GM19238 (cell line): ENCODE data around the gene DAD1.
"Not testable (repeated sequence)": the region's sequence is repeated elsewhere in the genome, so short reads cannot be mapped to it uniquely, and the experiment has no call there.

Experiments
- DNase-seq: peaks from one replicate; pipeline ENCODE4 v3.0.0; 2011; ENCODE audit warnings: low spot score; ENCODE audit not compliant: insufficient read length

DAD1 gene

DNA sequence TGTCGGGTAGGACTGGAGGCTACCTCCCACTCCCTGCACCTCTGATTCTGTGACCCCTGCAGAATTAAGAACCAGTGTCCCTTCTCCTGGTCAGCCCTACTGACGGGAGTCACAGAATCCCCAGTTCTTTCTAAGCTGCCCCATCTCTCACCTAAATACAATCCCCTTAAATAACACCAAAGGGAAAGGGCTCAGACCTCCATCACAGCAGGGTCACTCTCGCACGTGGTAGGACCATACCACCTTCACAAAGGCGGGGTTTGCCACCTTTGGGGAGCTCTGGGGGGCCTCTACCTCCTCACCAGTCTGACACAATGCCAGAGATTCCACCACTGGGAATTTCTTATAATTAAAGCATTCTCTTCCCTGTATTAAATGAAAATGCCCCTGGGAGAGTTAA lies 35.6 kb downstream of the DAD1 start:
- no peak for DNase-seq

DNA sequence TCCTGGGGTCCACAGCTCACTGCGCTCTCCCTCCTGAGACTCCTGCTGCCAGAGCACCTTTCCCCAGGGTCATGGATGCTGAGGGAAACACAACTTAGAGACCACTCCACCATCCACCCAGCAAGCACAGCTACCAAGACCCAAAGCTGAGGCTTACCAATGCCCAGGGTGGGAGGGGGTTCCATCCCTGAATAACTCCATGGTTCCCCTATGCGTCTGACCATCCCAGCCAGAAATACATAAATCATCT lies 36.3 kb downstream of the DAD1 start:
- DNase-seq = no peak

DNA sequence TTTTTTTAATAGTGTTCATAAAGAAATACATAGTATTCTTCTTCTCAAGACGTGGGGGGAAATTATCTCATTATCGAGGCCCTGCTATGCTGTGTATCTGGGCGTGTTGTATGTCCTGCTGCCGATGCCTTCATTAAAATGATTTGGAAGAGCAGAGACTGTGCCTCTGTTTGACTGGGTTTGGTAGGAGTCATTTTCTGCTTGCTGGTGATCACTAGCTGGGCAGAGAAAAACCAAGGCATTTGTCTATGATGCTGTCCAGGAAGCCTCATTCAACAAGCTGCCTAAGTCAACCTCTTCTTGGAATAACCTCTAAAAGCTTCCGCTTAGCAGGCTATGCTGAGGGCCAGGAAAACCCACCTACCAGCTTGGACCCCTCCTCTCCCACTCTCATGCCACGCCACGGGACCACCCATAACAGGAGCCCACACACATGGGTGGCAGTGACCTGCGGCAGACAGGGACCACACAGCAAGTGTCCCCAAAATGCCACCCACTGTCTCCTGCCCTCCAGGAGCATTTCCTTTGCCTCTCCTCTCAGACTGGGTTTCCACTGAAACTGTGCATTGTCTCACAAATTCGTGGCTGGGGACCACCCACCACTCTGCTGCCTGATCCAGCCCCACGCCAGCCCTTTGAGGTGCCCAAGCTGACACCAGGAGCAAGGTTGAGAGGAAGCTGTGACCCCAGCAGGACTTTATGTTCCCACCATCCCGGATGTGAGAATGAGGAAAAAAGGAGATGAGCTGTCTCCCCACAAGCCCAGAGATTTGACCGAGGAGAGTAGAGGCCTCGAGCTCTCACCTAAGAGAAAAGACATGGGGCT lies 36.8 kb downstream of the DAD1 start:
- DNase-seq = no peak

DNA sequence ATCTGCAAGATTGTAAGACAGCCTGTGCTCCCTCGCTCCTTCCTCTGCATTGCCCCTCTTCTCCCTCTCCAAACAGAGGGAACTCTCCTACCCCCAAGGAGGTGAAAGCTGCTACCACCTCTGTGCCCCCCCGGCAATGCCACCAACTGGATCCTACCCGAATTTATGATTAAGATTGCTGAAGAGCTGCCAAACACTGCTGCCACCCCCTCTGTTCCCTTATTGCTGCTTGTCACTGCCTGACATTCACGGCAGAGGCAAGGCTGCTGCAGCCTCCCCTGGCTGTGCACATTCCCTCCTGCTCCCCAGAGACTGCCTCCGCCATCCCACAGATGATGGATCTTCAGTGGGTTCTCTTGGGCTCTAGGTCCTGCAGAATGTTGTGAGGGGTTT lies 37.4 kb downstream of the DAD1 start:
- DNase-seq = no peak

DNA sequence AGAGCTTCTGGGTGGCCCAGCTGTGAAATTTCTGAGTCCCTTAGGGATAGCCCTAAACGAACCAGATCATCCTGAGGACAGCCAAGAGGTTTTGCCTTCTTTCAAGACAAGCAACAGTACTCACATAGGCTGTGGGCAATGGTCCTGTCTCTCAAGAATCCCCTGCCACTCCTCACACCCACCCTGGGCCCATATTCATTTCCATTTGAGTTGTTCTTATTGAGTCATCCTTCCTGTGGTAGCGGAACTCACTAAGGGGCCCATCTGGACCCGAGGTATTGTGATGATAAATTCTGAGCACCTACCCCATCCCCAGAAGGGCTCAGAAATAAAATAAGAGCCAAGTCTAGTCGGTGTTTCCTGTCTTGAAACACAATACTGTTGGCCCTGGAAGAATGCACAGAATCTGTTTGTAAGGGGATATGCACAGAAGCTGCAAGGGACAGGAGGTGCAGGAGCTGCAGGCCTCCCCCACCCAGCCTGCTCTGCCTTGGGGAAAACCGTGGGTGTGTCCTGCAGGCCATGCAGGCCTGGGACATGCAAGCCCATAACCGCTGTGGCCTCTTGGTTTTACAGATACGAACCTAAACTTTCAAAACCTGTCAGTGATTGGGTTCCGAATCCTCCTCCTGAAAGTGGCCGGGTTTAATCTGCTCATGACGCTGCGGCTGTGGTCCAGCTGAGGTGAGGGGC lies 38.9 kb downstream of the DAD1 start:
- no peak for DNase-seq

DNA sequence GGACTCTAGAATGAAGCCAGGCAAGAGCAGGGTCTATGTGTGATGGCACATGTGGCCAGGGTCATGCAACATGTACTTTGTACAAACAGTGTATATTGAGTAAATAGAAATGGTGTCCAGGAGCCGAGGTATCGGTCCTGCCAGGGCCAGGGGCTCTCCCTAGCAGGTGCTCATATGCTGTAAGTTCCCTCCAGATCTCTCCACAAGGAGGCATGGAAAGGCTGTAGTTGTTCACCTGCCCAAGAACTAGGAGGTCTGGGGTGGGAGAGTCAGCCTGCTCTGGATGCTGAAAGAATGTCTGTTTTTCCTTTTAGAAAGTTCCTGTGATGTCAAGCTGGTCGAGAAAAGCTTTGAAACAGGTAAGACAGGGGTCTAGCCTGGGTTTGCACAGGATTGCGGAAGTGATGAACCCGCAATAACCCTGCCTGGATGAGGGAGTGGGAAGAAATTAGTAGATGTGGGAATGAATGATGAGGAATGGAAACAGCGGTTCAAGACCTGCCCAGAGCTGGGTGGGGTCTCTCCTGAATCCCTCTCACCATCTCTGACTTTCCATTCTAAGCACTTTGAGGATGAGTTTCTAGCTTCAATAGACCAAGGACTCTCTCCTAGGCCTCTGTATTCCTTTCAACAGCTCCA lies 39.6 kb downstream of the DAD1 start:
- DNase-seq = no peak

DNA sequence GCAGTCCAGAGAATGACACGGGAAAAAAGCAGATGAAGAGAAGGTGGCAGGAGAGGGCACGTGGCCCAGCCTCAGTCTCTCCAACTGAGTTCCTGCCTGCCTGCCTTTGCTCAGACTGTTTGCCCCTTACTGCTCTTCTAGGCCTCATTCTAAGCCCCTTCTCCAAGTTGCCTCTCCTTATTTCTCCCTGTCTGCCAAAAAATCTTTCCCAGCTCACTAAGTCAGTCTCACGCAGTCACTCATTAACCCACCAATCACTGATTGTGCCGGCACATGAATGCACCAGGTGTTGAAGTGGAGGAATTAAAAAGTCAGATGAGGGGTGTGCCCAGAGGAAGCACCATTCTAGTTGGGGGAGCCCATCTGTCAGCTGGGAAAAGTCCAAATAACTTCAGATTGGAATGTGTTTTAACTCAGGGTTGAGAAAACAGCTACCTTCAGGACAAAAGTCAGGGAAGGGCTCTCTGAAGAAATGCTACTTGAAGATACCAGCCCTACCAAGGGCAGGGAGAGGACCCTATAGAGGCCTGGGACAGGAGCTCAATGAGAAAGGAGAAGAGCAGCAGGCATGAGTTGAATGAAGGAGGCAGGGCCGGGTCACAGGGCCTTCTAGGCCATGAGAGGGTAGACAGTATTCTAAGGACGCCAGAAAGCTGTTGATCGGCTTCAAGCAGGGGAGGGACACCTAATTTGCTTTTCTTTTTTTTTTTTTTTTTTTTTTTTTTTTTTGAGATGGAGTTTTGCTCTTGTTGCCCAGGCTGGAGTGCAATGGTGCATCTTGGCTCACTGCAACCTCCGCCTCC lies 40.9 kb downstream of the DAD1 start:
- DNase-seq = no peak

DNA sequence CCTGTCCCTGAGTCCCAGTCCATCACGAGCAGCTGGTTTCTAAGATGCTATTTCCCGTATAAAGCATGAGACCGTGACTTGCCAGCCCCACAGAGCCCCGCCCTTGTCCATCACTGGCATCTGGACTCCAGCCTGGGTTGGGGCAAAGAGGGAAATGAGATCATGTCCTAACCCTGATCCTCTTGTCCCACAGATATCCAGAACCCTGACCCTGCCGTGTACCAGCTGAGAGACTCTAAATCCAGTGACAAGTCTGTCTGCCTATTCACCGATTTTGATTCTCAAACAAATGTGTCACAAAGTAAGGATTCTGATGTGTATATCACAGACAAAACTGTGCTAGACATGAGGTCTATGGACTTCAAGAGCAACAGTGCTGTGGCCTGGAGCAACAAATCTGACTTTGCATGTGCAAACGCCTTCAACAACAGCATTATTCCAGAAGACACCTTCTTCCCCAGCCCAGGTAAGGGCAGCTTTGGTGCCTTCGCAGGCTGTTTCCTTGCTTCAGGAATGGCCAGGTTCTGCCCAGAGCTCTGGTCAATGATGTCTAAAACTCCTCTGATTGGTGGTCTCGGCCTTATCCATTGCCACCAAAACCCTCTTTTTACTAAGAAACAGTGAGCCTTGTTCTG lies 41.6 kb downstream of the DAD1 start:
- DNase-seq = no peak

DNA sequence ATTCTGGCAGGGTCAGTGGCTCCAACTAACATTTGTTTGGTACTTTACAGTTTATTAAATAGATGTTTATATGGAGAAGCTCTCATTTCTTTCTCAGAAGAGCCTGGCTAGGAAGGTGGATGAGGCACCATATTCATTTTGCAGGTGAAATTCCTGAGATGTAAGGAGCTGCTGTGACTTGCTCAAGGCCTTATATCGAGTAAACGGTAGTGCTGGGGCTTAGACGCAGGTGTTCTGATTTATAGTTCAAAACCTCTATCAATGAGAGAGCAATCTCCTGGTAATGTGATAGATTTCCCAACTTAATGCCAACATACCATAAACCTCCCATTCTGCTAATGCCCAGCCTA lies 42.3 kb downstream of the DAD1 start:
- no peak for DNase-seq

DNA sequence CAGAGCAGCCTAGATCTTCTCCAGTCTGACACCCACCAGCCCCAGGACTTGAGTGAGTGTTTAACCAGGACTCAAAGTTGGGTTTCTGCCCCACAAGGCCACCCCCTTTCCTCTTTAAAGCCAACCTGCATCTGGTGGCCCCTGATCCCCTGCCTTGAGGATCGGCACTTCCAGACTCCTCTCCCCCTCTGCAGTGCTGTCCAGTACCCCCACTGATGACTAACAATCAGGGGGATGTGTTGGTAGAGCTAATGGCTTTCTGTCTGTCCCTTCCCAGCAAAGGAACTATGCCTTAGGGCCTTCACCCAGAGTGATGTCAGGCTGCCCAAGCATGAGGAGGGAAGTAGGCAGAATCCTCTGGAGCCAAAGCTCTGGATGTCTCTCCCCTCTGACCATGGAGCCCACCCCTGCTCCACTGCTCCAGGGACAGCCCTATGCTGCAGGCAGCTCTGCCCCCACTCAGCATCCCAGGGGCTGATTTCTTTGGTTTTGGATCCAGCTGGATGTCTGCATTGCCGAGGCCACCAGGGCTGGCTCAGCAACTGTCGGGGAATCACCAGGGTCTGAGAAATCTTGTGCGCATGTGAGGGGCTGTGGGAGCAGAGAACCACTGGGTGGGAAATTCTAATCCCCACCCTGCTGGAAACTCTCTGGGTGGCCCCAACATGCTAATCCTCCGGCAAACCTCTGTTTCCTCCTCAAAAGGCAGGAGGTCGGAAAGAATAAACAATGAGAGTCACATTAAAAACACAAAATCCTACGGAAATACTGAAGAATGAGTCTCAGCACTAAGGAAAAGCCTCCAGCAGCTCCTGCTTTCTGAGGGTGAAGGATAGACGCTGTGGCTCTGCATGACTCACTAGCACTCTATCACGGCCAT lies 42.9 kb downstream of the DAD1 start:
- no peak for DNase-seq

DNA sequence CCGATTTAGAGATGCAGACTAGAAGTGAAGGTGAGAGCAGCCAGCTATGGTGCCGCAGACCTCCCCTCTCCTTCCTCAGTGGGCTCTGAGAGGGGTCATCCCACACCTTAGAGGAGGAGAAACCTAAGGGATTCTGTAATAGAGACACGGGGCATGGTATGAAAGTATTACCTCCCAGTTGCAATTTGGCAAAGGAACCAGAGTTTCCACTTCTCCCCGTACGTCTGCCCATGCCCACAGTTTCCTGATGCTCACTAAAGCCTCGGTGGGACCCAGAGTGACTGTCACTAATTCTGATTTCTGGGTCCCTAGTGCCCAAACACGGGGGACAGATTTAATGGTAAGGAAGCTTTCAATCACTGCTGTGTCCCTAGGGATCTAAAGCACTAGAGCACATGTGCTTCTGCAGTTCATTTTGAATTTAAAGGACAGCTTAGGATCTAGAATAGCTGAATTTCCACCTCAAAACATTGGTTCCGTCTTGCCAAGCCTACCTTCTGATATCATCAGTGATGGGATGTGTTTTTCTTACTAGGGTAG lies 44.1 kb downstream of the DAD1 start:
- DNase-seq = no peak

DNA sequence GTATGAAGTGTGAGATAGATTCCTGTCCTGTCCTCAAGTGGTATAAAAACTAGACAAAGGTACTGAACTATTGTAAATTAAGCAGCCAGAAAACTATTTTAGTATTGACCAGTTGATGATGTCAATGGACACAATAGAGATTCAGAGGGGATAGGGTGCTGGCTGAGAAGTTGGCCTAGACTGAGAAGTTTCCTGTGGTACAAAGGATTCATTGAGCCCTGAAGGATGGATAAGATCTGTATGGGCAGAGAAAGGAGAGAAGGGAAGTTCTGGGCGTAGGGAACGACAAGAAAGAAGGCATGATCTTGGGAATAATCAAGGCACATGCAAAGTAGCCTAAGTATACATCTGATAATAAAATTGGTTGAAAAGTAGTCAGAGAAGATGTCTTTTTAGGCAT lies 44.6 kb downstream of the DAD1 start:
- no peak for DNase-seq

DNA sequence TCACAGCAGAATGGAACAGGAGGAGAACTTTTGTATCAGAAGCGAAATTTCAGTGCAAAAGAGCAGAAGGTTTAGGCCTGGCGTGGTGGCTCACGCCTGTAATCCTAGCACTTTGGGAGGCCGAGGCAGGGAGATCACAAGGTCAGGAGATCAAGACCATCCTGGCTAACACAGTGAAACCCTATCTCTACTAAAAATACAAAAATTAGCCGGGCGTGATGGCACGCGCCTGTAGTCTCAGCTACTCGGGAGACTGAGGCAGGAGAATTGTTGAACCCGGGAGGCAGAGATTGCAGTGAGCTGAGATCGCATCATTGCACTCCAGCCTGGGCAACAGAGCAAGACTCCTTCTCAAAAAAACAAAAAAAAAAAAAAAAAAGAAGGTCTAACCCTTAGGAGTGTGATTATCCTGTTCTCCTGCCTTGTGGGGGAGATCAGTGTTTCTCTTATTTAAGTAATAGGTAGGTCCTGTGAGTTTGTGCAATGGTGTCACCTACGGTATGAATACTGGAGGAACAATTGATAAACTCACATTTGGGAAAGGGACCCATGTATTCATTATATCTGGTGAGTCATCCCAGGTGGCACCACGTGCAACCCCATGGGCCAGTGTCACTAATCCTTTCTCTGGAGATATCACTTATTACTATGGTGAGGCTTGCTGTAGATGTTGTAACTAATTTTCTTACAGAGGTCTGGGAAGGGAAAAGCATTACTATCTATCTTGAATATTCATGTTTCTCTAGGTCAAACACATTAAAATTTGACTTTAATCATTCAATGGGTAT lies 45.3 kb downstream of the DAD1 start:
- not testable (repeated sequence) for DNase-seq

DNA sequence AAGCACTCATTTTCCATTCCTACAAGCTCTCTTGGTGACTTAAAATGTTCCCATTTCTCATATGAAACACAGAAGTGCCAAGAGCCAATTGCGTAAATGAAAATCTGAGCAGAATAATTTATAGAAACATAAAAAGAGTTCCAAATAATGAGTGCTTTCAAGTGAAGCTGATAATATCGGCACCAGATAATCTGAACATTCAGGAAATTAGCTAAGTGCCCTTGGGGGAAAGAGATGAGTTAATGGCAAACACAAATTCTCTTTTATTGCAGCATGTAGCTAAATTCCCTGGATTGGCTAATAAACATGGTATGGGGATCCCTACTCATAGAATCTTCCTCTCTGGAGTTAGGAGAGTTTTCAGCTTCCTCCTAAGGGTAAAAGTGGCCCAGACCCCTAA lies 46.7 kb downstream of the DAD1 start:
- no peak for DNase-seq

DNA sequence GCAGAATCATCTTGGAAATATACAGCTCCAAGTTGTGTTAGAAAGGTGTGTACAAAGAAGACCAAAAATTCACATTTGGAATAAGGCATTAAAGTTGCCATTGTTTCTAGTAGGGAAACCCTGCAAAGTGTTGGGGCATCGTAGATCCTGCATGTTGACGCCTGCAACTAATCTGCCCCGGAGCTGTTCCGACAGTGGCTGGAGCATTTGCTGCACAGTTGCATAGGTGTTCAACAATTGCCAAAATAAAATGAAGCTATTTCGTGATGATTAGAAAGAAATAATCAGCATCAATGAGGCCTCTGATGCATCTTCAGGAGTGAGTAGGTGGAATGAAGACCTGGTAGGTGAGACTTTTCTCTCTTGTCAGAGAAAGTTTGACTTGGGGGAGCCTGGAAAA lies 47.3 kb downstream of the DAD1 start:
- DNase-seq = no peak

DNA sequence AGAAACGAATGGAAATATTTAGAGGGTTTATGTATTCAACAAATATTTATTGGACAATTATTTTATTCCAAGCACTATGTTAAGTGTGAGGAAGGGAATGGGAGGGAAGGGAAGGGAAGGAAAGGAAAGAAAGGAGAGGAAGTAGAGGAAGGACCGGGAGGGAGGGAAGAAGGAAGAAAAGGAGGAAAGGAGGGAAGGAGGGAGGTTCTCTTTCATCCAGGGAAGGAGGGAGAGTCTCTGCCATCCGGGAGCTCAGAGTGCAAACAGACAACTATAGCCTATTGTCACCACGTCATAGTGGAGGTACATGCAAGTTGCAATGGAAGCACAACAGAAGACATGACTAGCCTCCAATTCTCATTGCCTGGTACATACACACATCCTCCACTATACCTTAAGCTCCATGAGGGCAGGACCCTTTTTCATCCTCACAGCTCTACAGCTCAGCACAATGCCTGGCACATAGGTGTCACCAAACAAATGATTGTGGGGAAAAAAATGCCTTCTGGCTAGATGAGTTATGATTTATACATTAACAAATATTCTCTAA lies 48.1 kb downstream of the DAD1 start:
- DNase-seq = no peak

DNA sequence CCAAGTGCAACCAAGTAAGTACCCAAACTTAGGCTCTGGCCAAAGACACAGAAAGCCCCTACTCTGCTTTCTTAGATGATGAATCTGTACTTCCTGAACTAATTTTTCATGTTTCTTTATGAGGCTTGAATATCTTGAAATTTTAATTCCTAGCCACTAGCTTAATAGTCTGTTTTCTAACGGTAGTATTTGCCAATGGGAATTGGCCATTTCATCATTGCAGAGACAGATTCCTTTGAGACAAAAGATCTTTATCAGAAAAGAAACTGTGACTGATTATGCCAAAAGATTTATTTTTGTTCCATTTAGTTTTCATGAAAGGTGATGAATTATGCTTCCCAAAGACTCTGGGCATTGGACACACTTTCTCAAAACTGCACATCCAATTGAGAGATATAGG lies 48.7 kb downstream of the DAD1 start:
- no peak for DNase-seq

DNA sequence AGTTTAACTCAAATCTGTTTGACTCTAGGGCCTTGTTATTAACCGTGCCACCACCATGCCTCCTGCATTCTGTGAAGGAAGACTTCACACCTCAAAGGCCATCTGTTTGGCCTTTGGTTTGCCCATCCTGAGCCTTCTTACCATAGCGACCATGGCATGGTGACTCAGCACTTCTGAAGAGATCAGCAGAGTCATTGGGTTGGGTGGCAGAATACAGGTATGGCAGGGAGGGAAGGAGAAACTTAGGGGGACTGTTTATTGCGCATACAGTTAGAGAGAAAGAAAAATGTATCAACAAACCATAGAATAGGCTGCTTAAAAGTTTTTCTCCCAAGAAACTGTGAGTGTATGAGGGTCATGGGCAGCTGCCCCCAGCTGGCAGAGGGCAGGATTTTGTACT lies 49.2 kb downstream of the DAD1 start:
- no peak for DNase-seq

DNA sequence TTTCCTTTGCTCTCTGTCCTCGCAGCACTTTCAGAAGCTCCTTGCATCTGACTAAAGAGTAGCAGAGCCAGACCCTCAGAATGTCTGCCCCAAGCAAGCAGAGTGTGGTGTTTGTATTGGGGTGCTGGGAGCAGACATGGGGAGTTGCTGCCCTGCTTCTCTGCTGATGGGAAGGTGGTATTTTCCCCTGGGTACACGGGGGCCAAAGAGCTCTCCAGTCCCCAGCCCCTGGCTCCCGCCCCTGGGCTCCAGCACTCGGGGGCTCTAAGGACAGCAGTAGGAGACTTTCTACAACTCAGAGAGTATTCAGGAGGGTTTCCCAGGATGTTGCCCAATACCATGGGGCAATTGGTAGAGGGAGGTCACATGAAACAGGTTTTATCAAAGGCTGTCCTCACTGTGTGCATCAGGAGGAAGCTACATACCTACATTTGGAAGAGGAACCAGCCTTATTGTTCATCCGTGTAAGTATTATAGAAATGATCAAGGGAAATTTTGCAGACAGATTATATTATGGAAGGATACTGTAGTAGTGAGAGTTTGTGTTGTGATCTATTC lies 50.3 kb downstream of the DAD1 start:
- no peak for DNase-seq
